NCI-H2227 treated with DMSO at 0.1 percent for 48 hours (cell line): ENCODE results near the gene ATP8B3.

ENCODE experiments used
- DNase-seq: peaks from one replicate; lab custom pipeline; 2025; lab: John Stamatoyannopoulos, UW

The ATP8B3 gene

GRCh38 chr19:1811942-1812425 is at the start of gene ATP8B3:
TSS of gene ATP8B3 (minus strand) at chr19:1812276. CDS start at chr19:1811736, 540 bp downstream.
- no peak for DNase-seq

DNA sequence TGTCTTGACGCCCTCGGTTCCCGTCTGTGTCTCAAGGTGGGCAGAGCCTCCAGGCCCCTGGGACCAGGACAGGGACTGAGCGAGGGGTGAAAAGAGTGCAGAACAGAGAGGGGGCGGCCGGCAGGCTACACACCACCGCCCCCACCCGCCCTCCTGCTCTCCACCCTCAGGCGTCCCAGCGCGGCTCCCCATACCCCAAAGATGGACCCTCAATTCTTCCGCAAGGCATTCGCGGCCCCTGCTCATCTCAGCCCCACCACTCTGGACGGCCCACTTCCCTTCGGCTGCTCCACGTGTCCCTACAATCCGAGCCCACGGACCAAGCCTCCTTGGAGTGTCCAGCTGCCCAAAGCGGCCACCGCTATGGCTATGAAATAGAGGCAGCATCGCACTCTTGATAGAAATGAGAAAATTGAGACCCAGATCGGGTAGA is 49.5 kb upstream of the ATP8B3 start:
- no peak for DNase-seq

DNA sequence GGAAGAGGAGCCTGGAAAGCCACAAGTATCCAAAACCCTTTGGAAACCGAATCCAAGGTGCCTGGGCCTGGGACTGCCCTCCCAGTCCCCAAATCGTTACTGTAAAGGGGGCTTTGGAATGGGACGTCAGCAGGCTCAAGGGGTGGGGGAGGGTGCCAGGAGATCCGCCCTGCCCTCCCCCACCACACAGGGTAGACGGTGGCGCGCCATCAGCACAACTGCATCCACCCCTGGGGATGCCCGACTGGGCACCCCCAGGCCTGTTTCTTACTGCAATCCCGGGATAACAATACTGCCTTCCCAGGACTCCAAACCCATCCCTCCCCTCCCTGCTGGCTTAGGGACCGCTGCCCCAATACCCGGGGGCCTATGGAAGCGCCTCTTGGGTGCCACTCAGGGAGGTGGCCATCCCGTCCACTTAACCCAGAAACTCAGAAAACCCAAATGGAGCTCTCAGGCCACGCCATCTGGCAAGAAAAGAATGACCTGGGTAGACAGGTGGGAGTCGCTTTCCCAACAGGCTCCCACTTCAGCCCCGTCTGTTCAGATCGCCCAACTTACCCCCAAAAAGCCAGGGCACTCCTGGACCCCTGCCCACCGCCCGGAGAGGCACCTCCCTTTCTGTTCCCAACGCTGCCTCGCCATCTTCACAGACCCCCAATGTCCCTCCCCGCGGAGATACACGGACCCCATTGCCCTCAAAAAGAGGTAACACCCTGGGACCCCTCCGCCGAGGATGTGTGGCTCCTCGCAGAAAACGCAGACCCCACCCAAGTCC is 48.9 kb upstream of the ATP8B3 start:
- DNase-seq = no peak

GRCh38 chr19:1860042-1860775 is 48.1 kb upstream of the ATP8B3 start:
- peak; percentile 29 for DNase-seq

DNA sequence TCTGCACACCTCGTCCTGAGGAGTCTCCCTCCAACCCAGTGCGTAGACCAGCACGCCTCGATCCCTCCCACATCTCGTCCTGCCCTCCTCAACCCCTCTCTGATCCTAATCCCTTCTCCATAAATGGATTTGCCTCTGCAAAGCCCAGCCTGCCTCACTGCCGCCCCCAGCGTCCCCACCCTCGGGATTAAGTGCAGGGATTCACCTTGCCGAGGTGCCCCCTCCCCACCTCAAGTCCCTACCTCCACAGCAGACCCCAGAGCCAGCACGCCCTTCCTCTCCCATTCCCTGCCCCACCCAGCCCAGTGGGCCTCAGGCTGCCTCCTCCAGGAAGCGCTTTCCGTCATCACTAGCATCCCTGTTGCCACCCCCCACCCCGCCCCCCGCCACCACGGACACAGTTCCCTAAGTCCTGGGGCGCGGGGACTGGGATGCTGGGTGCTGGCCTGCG is 47.3 kb upstream of the ATP8B3 start:
- DNase-seq = no peak

- no peak for DNase-seq
Observed at GRCh38 chr19:1858412-1859081, 46.5 kb upstream of the ATP8B3 start.

DNA sequence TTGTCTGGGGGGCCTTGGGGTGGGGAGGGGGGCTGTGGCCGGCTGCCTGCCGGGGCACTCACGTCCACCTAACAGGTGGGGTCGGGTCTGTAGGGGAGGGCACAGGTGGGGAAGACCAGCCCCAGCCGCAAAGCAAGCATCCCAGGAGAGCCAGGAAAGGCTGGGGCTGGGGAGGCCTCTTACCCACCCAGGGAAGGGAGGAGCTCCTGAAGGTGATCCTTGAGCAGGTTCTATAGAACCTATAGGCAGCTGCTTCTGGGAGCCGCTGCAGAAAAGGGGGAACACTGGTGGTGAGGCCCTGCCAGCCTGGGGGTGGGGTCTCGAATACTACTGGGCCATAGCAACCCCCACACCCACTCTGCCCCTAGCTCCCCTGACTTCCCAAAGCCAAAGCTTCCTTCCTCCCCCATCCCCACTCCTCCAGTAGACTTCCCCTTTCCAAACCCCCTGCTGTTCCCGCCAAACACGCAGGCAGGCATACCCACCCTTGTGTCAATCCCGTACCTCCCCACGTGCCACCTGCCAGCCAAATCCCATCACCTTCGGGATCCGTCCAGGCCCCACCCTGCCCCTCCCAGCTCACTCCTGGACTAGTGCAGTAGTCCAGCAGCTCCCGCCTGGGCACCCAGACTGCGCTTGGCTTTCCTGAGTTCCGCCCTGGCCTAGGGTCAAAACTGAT is 45.7 kb upstream of the ATP8B3 start:
- DNase-seq = no peak

DNA sequence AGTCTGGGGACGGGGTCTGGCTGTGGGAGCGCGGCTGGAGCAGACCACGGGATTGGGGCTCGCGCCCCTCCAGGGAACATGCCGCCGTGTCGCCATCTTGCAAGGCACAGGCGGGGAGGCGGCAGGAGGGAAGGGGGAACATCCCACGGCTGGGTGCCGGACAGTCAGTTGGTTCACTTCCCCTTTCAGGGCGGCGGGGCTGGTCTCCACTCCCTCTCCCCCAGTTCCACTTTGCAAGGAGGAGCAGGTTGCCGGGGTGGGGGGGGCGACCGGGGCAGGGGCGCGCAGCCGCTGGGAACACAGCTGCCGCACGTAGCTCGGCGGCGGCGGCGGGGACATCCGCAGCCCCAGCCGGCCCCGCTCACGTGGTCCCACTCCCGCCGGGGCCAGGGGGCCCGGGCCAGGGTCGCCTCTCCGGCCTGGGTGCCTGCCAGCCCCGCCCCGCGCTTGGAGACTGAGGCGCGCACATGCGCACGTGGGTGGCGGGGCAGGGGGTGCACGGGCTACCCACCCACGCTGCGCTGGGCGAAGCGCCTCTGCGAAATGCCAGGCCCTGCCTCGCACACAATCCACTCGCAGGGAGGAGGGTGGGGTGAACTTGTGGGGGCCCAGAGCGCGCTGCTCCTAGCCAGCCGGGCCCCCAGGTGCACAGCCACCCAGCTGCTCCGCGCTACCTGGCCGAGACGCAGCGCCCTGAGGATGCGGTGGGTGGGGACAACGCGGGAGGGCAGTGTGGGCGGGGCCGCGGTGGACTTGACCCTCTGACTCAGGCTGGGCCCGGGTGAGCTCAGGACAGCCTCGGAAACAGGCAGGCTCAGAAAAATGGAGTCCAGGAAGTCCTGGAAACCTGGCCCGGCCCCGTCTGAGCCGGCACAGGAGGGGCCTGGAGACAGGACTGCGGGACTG is 44.9 kb upstream of the ATP8B3 start:
- DNase-seq = no peak

- no peak for DNase-seq
Observed at GRCh38 chr19:1856345-1856697, 44.2 kb upstream of the ATP8B3 start.

GRCh38 chr19:1855828-1856255 is 43.8 kb upstream of the ATP8B3 start:
- no peak for DNase-seq

- no peak for DNase-seq
Observed at GRCh38 chr19:1855040-1855827, 43.2 kb upstream of the ATP8B3 start.

GRCh38 chr19:1854542-1855039 is 42.5 kb upstream of the ATP8B3 start:
- DNase-seq = no peak

- no peak for DNase-seq
Observed at GRCh38 chr19:1854039-1854541, 42.0 kb upstream of the ATP8B3 start.

DNA sequence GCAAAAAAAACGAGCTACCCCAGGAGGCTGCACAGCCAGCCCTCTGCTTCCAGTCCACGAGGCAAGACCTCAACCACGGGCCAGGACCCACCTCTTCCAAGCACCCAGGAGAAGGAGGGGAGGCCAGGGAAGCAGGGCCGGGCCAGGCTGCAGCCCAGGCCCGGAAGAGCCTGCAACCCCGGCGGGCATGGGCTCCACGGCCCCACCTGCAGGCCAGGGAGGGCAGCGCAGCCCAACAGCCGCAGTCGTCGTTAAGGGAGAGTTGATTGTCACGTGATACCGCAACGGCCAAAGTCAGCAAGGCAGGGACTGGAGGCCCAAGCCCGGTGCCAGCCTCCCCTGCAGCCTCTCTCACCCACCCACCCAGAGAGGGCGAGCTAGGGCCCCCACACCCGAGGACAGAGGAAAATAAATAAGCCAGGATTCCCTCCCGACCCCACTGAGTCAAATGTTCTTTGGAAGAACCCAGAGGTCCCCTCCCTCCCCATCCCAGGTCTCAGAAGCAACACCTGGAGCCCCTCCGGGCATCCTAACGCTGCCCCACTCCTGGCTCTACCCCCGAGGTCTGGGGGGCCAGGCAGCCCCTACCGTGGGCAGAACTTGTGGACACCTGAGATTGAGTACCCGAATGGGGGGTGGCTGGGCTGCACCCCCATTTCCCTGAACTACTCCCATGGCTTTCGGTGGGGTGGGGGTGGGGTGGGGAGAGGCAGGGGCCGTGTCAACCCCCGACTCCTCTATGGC is 41.4 kb upstream of the ATP8B3 start:
- no peak for DNase-seq

DNA sequence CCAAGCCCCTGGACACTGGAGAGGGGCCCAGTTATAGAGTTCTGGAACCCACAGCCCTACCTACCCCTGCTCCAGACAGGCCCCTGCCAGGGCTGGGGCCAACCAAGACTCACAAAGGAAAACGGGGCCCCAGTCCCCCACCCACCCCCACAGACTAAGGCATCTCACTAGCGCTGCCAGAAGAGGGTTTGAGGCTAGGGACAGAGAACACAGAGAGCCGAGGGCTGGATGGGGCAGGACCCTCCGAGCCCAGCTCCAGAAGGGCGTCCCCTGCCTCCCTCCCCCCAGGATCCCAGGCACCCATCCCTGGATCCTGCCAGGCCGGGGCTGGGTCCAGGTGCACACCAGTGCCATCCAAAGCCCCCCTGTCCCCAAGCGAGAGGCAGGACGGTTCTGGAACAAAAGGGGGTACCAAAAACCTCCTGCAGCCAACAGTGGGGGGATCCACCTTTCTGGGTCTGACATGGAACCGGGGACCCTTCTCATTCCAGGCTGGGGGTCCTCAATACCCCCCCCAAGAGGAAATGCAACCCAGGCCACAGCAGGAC is 40.6 kb upstream of the ATP8B3 start:
- DNase-seq = no peak

- no peak for DNase-seq
Observed at GRCh38 chr19:1851654-1852580, 39.8 kb upstream of the ATP8B3 start.

- DNase-seq = no peak
Observed at GRCh38 chr19:1850809-1851653, 39.0 kb upstream of the ATP8B3 start.
